ENCODE results near the gene CDH12. TPM values are rescaled to one million over a fixed set of nuclear protein-coding genes. Genes with fewer than 3 reads are reported as not detected.

The CDH12 gene
- total and polyA plus RNA-seq, 2 donors (not counting 3 experiments of a cell fraction or from before 2014, with no cell fraction given), result 0.03 TPM; not detected in 1

DNA sequence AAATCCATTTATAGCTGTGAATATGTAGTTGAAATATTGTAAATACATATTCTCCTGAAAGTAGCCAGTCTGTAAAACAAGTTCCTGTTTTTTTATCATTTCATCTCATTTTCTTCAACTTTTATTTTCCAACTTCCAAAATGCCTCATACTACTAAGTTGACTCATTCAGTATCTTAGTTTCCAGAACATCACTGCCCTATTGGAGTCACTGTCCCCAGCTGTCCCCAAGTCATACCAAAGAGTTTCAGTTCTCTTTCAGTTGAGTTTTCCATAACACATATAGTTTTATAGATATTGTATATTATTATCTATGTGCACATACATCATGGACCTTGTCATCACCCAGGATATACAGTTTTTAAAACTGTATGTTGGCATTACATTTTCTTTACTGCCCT lies 261.7 kb downstream of the CDH12 start:
- ChIA-PET CTCF (interaction anchor here (2.2 kb wide), 1 partner anchor 8 kb away, joined by 6 read pairs; no protein-coding TSS in a partner anchor), POLR2A (no interaction called here)
- Histone ChIP-seq H3K4me2 (ENCODE audit: insufficient read depth, low read length) (no peak overlapping the region), H3K27me3 (ENCODE audit: control insufficient read depth in 2 of 2, insufficient read depth in 2 of 2, low read length in 2 of 2) (no peaks in the 10 kb centered on the region), H3K36me3 (ENCODE audit: control insufficient read depth in 2 of 2, extremely low read depth in 1 of 2, insufficient read depth in 2 of 2, low read length in 2 of 2) (no peaks in the 10 kb centered on the region), H3K4me1 (ENCODE audit: control insufficient read depth, extremely low read depth, insufficient read depth, low read length) (no peaks in the 10 kb centered on the region), H2AFZ (ENCODE audit: low read depth, low read length) (no peak overlapping the region), H3K9me1 (replicated peaks; ENCODE audit: control insufficient read depth, extremely low read depth, insufficient read depth, low read length) (no peaks in the 10 kb centered on the region), H4K20me1 (replicated peaks; ENCODE audit: control insufficient read depth, extremely low read depth, insufficient read depth, low read length) (no peaks in the 10 kb centered on the region), H3K9ac (replicated peaks; ENCODE audit: extremely low read depth, insufficient read depth, low read length) (no peak overlapping the region), H3K9me3 (replicated peaks; ENCODE audit: control insufficient read depth, insufficient read depth, low read length) (no peaks in the 10 kb centered on the region), H3K79me2 (ENCODE audit: control insufficient read depth, insufficient read depth, low read length) (no peaks in the 10 kb centered on the region), H3K4me3 (replicated peaks in 1 of 3; ENCODE audit: insufficient read depth in 1 of 3, low read depth in 1 of 3, low read length in 3 of 3) (no peak overlapping the region), H3K27ac (ENCODE audit: insufficient read depth, low read depth, low read length) (no peak overlapping the region)
- dilution Hi-C loops (cut with MboI; ENCODE audit: extremely low pct_ligation_motif_present, low sequenced_read_pairs), result no loop called here
- FAIRE-seq (no peak), DNase-seq (ENCODE audit: low read depth, low spot score) (no peak)
- TF ChIP-seq FOS (IDR thresholded peaks at IDR 0.05; ENCODE audit: borderline replicate concordance, insufficient read depth, low read length) (no peak), POLR2A (IDR thresholded peaks at IDR 0.05; ENCODE audit: low read depth, low read length) (no peak), GATA2 (IDR thresholded peaks at IDR 0.05; ENCODE audit: insufficient read depth, insufficient read length, low read depth, low read length) (no peak), EZH2 (IDR thresholded peaks at IDR 0.05; ENCODE audit: borderline replicate concordance, low read depth, low read length, severe bottlenecking) (no peak), MYC (IDR thresholded peaks at IDR 0.05; ENCODE audit: low read depth, low read length) (no peak), POLR2AphosphoS5 (IDR thresholded peaks at IDR 0.05; ENCODE audit: insufficient read depth, low read depth, low read length) (no peak), JUN (IDR thresholded peaks at IDR 0.05; ENCODE audit: borderline replicate concordance, insufficient read depth, insufficient read length, low read depth) (no peak)
- TF ChIP-seq, protein P1, sequence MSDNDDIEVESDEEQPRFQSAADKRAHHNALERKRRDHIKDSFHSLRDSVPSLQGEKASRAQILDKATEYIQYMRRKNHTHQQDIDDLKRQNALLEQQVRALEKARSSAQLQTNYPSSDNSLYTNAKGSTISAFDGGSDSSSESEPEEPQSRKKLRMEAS (IDR thresholded peaks at IDR 0.05; ENCODE audit: insufficient read depth, insufficient read length), result no peak
- TF ChIP-seq, protein P2, sequence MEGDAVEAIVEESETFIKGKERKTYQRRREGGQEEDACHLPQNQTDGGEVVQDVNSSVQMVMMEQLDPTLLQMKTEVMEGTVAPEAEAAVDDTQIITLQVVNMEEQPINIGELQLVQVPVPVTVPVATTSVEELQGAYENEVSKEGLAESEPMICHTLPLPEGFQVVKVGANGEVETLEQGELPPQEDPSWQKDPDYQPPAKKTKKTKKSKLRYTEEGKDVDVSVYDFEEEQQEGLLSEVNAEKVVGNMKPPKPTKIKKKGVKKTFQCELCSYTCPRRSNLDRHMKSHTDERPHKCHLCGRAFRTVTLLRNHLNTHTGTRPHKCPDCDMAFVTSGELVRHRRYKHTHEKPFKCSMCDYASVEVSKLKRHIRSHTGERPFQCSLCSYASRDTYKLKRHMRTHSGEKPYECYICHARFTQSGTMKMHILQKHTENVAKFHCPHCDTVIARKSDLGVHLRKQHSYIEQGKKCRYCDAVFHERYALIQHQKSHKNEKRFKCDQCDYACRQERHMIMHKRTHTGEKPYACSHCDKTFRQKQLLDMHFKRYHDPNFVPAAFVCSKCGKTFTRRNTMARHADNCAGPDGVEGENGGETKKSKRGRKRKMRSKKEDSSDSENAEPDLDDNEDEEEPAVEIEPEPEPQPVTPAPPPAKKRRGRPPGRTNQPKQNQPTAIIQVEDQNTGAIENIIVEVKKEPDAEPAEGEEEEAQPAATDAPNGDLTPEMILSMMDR (IDR thresholded peaks at IDR 0.05; ENCODE audit: extremely low read depth in 1 of 2, insufficient read depth in 1 of 2, low read depth in 1 of 2, low read length in 2 of 2), result no peak
- intact Hi-C loops (cut with micrococcal nuclease), result no loop called here
- no TSS peak for BruUV-seq (replicated peaks)

All from endothelial cell of umbilical vein (primary cell).